Neuronal stem cell (in vitro differentiated cells): ENCODE results near the gene MACF1.

Source experiments
- DNase-seq: peaks from one replicate; pipeline ENCODE4 v3.0.0-alpha.2; 2013; ENCODE audit warnings: low spot score
- H2AFZ ChIP-seq: one replicate; pipeline ENCODE4 v1.6.1; 2013; ENCODE audit warnings: mild to moderate bottlenecking, low read length, inconsistent platforms
- H2AK5ac ChIP-seq: 2 replicates; pipeline ENCODE4 v1.6.1; 2013; ENCODE audit warnings: low read depth, mild to moderate bottlenecking, inconsistent platforms, low read length, moderate library complexity, mixed read lengths
- H2BK120ac ChIP-seq: 2 replicates; pipeline ENCODE4 v1.6.1; 2013; ENCODE audit warnings: low read depth, mild to moderate bottlenecking, inconsistent platforms, low read length, moderate library complexity, mixed read lengths
- H2BK12ac ChIP-seq: one replicate; pipeline ENCODE4 v1.6.1; 2013; ENCODE audit warnings: low read length, inconsistent platforms
- H2BK15ac ChIP-seq: 2 replicates; pipeline ENCODE4 v1.6.1; 2013; ENCODE audit warnings: mild to moderate bottlenecking, low read length, inconsistent platforms, mixed read lengths
- H2BK5ac ChIP-seq: one replicate; pipeline ENCODE4 v1.6.1; 2013; ENCODE audit warnings: inconsistent platforms, mild to moderate bottlenecking, low read length, moderate library complexity
- H3K14ac ChIP-seq: one replicate; pipeline ENCODE4 v1.6.1; 2013; ENCODE audit warnings: low read length, inconsistent platforms
- H3K18ac ChIP-seq: 2 replicates; pipeline ENCODE4 v1.6.1; 2013; ENCODE audit warnings: low read length, inconsistent platforms
- H3K23ac ChIP-seq: 2 replicates; pipeline ENCODE4 v1.6.1; 2013; ENCODE audit warnings: low read depth, mild to moderate bottlenecking, mixed read lengths, low read length, inconsistent platforms; ENCODE audit not compliant: poor library complexity
- H3K27ac ChIP-seq: replicated peaks from 3 replicates; pipeline ENCODE4 v1.5.1; 2013; ENCODE audit warnings: low read length, inconsistent platforms
- H3K27me3 ChIP-seq, 3 experiments: 2 replicates each; pipeline ENCODE4 v1.6.1; 2013; ENCODE audit warnings: low read length in 3 of 3, mild to moderate bottlenecking in 2 of 3, inconsistent platforms in 1 of 3, low read depth in 1 of 3, mixed read lengths in 1 of 3, moderate library complexity in 1 of 3; ENCODE audit not compliant: control insufficient read depth in 3 of 3, insufficient read depth in 3 of 3
- H3K36me3 ChIP-seq, 2 donors: replicated peaks in 1 of 2; 2 replicates each; pipeline ENCODE4 v1.6.1; 2013; ENCODE audit warnings: low read length in 2 of 2; ENCODE audit not compliant: control insufficient read depth in 2 of 2, insufficient read depth in 2 of 2
- H3K4ac ChIP-seq: 2 replicates; pipeline ENCODE4 v1.6.1; 2013; ENCODE audit warnings: inconsistent platforms, mild to moderate bottlenecking, low read length, moderate library complexity
- H3K4me1 ChIP-seq, 2 donors: 1 replicate in 1 of 2; 2 replicates in 1 of 2; pipeline ENCODE4 v1.6.1; 2013; ENCODE audit warnings: low read length in 2 of 2, low read depth in 1 of 2; ENCODE audit not compliant: control insufficient read depth in 2 of 2, insufficient read depth in 1 of 2
- H3K4me2 ChIP-seq: one replicate; pipeline ENCODE4 v1.6.1; 2013; ENCODE audit warnings: mild to moderate bottlenecking, low read length, inconsistent platforms; ENCODE audit not compliant: insufficient read depth, poor library complexity, severe bottlenecking
- H3K4me3 ChIP-seq, 2 donors: 2 replicates each; pipeline ENCODE4 v1.5.1; 2013; ENCODE audit warnings: low read length in 2 of 2, mild to moderate bottlenecking in 2 of 2, inconsistent platforms in 1 of 2, moderate library complexity in 1 of 2
- H3K79me1 ChIP-seq: one replicate; pipeline ENCODE4 v1.6.1; 2013; ENCODE audit warnings: low read depth, mild to moderate bottlenecking, inconsistent platforms, low read length, moderate library complexity
- H3K9ac ChIP-seq: one replicate; pipeline ENCODE4 v1.6.1; 2013; ENCODE audit warnings: mild to moderate bottlenecking, low read depth, low read length, inconsistent platforms; ENCODE audit not compliant: poor library complexity
- H3K9me3 ChIP-seq, 2 donors: replicated peaks in 1 of 2; 2 replicates each; pipeline versions ENCODE3 to v1.6.1; 2013; ENCODE audit warnings: low read length in 2 of 2, mild to moderate bottlenecking in 2 of 2, inconsistent platforms in 1 of 2, low read depth in 1 of 2, mixed read lengths in 1 of 2, moderate library complexity in 1 of 2; ENCODE audit not compliant: control insufficient read depth in 2 of 2, insufficient read depth in 1 of 2
- H4K8ac ChIP-seq: one replicate; pipeline ENCODE4 v1.6.1; 2013; ENCODE audit warnings: low read depth, mild to moderate bottlenecking, inconsistent platforms, low read length, moderate library complexity
- H4K91ac ChIP-seq: one replicate; pipeline ENCODE4 v1.6.1; 2013; ENCODE audit warnings: low read length, low read depth, mild to moderate bottlenecking, inconsistent platforms; ENCODE audit not compliant: poor library complexity
- WGBS, 2 donors: extraction: QIAGEN DNeasy Blood & Tissue Kit; methylation state at CpG; one replicate each; pipeline ENCODE4 v1.1.7; 2013; ENCODE audit warnings: missing lambda C conversion rate in 2 of 2, mixed read lengths in 1 of 2; ENCODE audit not compliant: insufficient read length in 2 of 2, insufficient replicate concordance in 1 of 2; ENCODE audit errors: extremely low coverage in 2 of 2; 5-methylcytosine and 5-hydroxymethylcytosine counted together

Gene MACF1

DNA sequence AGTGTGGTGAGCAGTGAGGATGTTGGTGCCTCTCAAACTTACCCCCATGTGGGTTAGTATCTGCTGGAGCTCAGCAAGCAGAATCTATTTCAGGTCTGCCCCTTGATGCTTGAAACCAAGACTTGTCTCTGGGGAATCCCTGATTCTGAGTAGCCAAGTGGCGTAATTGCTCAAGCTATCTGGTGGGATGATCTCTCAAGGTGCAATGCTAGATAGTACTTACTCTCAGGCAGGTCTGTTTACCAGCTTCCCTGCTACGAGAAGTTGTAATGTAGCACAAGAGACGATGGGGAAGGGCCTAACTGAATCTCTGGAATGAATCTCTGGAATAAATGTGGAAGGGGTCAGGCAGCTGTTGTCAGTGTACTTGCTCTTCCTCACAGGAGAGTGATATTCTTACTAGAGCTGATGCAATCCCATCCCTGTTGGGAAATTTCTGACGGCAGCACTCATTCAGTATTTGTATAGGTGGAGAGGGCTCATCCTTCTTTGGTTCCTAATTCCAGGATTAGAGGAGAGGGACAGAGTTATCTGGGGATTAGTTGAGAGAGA, 65.4 kb downstream of the MACF1 start:
- Histone ChIP-seq H3K4ac (no peak overlapping the region), H3K4me1 (peaks cover 25 to 29% of the 10 kb centered on the region in 2 donors), H2BK12ac (no peak overlapping the region), H3K36me3 (peaks cover 0 to 11% of the 10 kb centered on the region in 2 donors), H3K23ac (no peak overlapping the region), H2BK15ac (no peak overlapping the region), H3K27ac (no peak overlapping the region), H4K91ac (no peak overlapping the region), H2AFZ (no peak overlapping the region), H4K8ac (no peak overlapping the region), H2AK5ac (no peak overlapping the region), H2BK5ac (no peak overlapping the region), H3K9ac (no peak overlapping the region), H3K4me3 (peak overlapping the region in 1 of 2 donors; percentile 8), H3K4me2 (no peak overlapping the region), H3K9me3 (no peaks in the 10 kb centered on the region), H3K18ac (no peak overlapping the region), H3K14ac (no peak overlapping the region), H3K27me3 (no peaks in the 10 kb centered on the region), H2BK120ac (no peak overlapping the region), H3K79me1 (peaks cover 5% of the 10 kb centered on the region)
- no peak for DNase-seq
- no CpG with 5 or more reads among the region's 4 CpGs for WGBS, 2 donors

GRCh38 chr1:39270368-39270767, 65.9 kb downstream of the MACF1 start:
- H3K27ac ChIP-seq: no peak overlapping the region
- H3K4me3 ChIP-seq: no peak overlapping the region
- H3K36me3 ChIP-seq: peaks cover 0 to 13% of the 10 kb centered on the region in 2 donors
- H2BK15ac ChIP-seq: no peak overlapping the region
- H3K4ac ChIP-seq: no peak overlapping the region
- no peaks in the 10 kb centered on the region for H3K9me3 ChIP-seq
- H2AFZ ChIP-seq: no peak overlapping the region
- H3K9ac ChIP-seq: no peak overlapping the region
- no peak overlapping the region for H3K4me2 ChIP-seq
- no peak overlapping the region for H3K18ac ChIP-seq
- H4K91ac ChIP-seq: no peak overlapping the region
- no peak overlapping the region for H2AK5ac ChIP-seq
- H3K14ac ChIP-seq: no peak overlapping the region
- H2BK120ac ChIP-seq: no peak overlapping the region
- H3K23ac ChIP-seq: no peak overlapping the region
- H3K79me1 ChIP-seq: peaks cover 8% of the 10 kb centered on the region
- no peak for DNase-seq
- peaks cover 23 to 29% of the 10 kb centered on the region in 2 donors for H3K4me1 ChIP-seq
- no peaks in the 10 kb centered on the region for H3K27me3 ChIP-seq
- H4K8ac ChIP-seq: no peak overlapping the region
- no peak overlapping the region for H2BK12ac ChIP-seq
- no peak overlapping the region for H2BK5ac ChIP-seq

- no peak overlapping the region for H3K14ac ChIP-seq
- peaks cover 0 to 18% of the 10 kb centered on the region in 2 donors for H3K36me3 ChIP-seq
- H2BK120ac ChIP-seq: no peak overlapping the region
- H3K79me1 ChIP-seq: peaks cover 8% of the 10 kb centered on the region
- H3K27ac ChIP-seq: no peak overlapping the region
- no peak overlapping the region for H2BK12ac ChIP-seq
- H3K18ac ChIP-seq: no peak overlapping the region
- H2BK15ac ChIP-seq: no peak overlapping the region
- no peaks in the 10 kb centered on the region for H3K27me3 ChIP-seq
- no peak overlapping the region for H3K4ac ChIP-seq
- WGBS, 2 donors: no CpG with 5 or more reads among the region's 3 CpGs
- no peak overlapping the region for H2AK5ac ChIP-seq
- no peaks in the 10 kb centered on the region for H3K9me3 ChIP-seq
- no peak overlapping the region for H3K4me3 ChIP-seq
- H2BK5ac ChIP-seq: no peak overlapping the region
- peaks cover 23 to 27% of the 10 kb centered on the region in 2 donors for H3K4me1 ChIP-seq
- H3K4me2 ChIP-seq: no peak overlapping the region
- H3K23ac ChIP-seq: no peak overlapping the region
- H4K8ac ChIP-seq: no peak overlapping the region
- no peak overlapping the region for H3K9ac ChIP-seq
- no peak overlapping the region for H2AFZ ChIP-seq
- no peak for DNase-seq
- H4K91ac ChIP-seq: no peak overlapping the region
These were observed 67.7 kb downstream of the MACF1 start for GRCh38 chr1:39272027-39272797.

GRCh38 chr1:39272798-39273469, 68.4 kb downstream of the MACF1 start:
- Histone ChIP-seq H3K14ac (no peak overlapping the region), H2BK120ac (no peak overlapping the region), H3K27me3 (no peaks in the 10 kb centered on the region), H2BK15ac (no peak overlapping the region), H3K36me3 (peaks cover 0 to 18% of the 10 kb centered on the region in 2 donors), H3K27ac (no peak overlapping the region), H4K8ac (no peak overlapping the region), H3K4ac (no peak overlapping the region), H2AK5ac (no peak overlapping the region), H3K79me1 (peaks cover 8% of the 10 kb centered on the region), H3K4me1 (peaks cover 20 to 23% of the 10 kb centered on the region in 2 donors), H3K9me3 (no peaks in the 10 kb centered on the region), H2BK12ac (no peak overlapping the region), H3K18ac (no peak overlapping the region), H2AFZ (no peak overlapping the region), H2BK5ac (no peak overlapping the region), H3K4me3 (no peak overlapping the region), H3K4me2 (no peak overlapping the region), H3K23ac (no peak overlapping the region), H4K91ac (no peak overlapping the region), H3K9ac (no peak overlapping the region)
- no peak for DNase-seq
- WGBS, 2 donors: no CpG with 5 or more reads among the region's 13 CpGs
